Skeletal muscle tissue (tissue), 4 donors: ENCODE results near the gene MALRD1. TPM values are rescaled to one million over a fixed set of nuclear protein-coding genes. Genes with fewer than 3 reads are reported as not detected.
"Not testable (repeated sequence)": the region's sequence is repeated elsewhere in the genome, so short reads cannot be mapped to it uniquely, and the experiment has no call there.

Experiments used
- H3K27ac ChIP-seq: one replicate; pipeline ENCODE4 v1.7.0; 2013; ENCODE audit warnings: mild to moderate bottlenecking, low read depth, low read length, inconsistent platforms
- H3K27me3 ChIP-seq, 3 donors: one replicate each; pipeline ENCODE4 v1.7.0; 2013; ENCODE audit warnings: low read length in 3 of 3; ENCODE audit not compliant: control insufficient read depth in 3 of 3, insufficient read depth in 3 of 3
- H3K36me3 ChIP-seq, 3 donors: one replicate each; pipeline ENCODE4 v1.7.0; 2013; ENCODE audit warnings: low read length in 3 of 3; ENCODE audit not compliant: control insufficient read depth in 3 of 3, insufficient read depth in 3 of 3
- H3K4me1 ChIP-seq, 3 donors: one replicate each; pipeline ENCODE4 v1.7.0; 2013; ENCODE audit warnings: low read length in 3 of 3, mild to moderate bottlenecking in 3 of 3; ENCODE audit not compliant: control insufficient read depth in 3 of 3, insufficient read depth in 3 of 3
- H3K4me3 ChIP-seq, 3 donors: one replicate each; pipeline ENCODE4 v1.7.0; 2013; ENCODE audit warnings: low read length in 3 of 3
- H3K9ac ChIP-seq, 3 donors: one replicate each; pipeline ENCODE4 v1.7.0; 2013; ENCODE audit warnings: low read length in 3 of 3, mild to moderate bottlenecking in 3 of 3, moderate library complexity in 2 of 3, low read depth in 1 of 3
- H3K9me3 ChIP-seq, 3 donors: one replicate each; pipeline ENCODE4 v1.7.0; 2013; ENCODE audit warnings: low read length in 3 of 3; ENCODE audit not compliant: control insufficient read depth in 3 of 3
- total RNA-seq: library from RNA; depleted of rRNA; stranded (reverse); fragments of >200 nt; gene quantifications from one replicate; pipeline ENCODE4 v1.2.3, GENCODE V29; 2014
- donor health status: Osteomylitis.

Gene MALRD1
- total RNA-seq, 1 donor from 2014 or later = 2.1 TPM

DNA sequence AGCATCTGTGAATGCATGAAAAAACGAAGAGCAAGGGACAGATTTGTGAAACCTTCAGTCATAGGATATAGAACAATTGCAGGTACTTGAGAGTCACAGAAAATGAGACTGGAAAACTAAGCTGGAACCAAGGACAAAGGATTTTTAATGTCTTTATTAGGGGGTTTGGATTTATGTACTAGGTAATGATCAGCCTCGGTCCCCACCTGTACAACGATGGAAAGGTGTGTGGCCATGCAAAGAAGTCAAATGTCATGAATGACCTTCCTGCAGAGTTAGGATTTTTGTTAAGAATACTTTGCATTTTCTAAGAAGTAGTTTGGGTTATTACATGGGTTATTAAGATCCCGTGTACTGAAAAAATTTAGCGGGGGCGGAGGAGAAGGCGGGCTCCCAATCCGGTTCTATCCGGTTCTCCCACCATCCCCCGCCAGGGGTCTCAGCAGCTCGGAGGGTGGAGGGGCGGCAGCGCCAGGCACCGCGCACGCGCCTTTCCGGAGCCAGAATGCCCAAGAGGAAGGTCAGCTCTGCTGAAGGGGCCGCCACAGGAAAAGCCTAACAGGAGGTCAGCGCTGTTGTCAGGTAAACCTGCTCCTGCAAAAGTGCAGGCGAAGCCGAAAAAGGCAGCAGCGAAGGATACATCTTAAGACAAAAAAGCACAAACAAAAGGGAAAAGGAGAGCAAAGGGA lies 440.1 kb downstream of the MALRD1 start:
- Histone ChIP-seq H3K27ac (no peak overlapping the region), H3K27me3 (no peaks in the 10 kb centered on the region), H3K36me3 (no peaks in the 10 kb centered on the region), H3K4me3 (peak overlapping the region in 2 of 3 donors; percentile 20 to 65), H3K9ac (peak overlapping the region in 1 of 3 donors; percentile 65), H3K4me1 (no peaks in the 10 kb centered on the region), H3K9me3 (no peaks in the 10 kb centered on the region)

DNA sequence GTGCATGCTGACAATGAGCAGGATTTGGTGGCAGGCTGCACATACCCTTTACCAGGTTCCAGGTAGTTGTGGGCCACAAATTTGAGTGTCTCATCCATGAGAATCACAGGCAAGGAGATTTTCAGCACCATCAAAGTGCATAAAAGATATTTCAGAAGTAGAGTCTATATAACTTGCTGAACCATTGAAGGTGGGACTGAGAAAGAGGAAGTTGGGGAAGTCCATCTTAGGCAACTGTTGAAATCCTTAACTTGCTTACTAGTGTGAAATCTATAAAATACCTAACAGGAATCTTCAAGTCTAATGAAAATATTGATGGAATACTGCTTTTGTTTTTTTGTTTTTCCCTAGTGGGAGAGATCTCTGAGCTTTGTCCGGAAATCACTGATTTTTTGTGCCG lies 442.6 kb downstream of the MALRD1 start:
- no peak overlapping the region for H3K4me3 ChIP-seq
- H3K4me1 ChIP-seq = no peaks in the 10 kb centered on the region
- H3K27ac ChIP-seq = no peak overlapping the region
- H3K9me3 ChIP-seq = no peaks in the 10 kb centered on the region
- no peaks in the 10 kb centered on the region for H3K27me3 ChIP-seq
- no peak overlapping the region for H3K9ac ChIP-seq
- H3K36me3 ChIP-seq = no peaks in the 10 kb centered on the region

- H3K27me3 ChIP-seq = no peaks in the 10 kb centered on the region
- H3K36me3 ChIP-seq = no peaks in the 10 kb centered on the region
- H3K4me3 ChIP-seq = no peak overlapping the region
- H3K9me3 ChIP-seq = no peaks in the 10 kb centered on the region
- no peak overlapping the region for H3K27ac ChIP-seq
- H3K4me1 ChIP-seq = no peaks in the 10 kb centered on the region
- no peak overlapping the region for H3K9ac ChIP-seq
Measured at GRCh38 chr10:19493917-19494316, 445.3 kb downstream of the MALRD1 start.

GRCh38 chr10:19497026-19497425 lies 448.4 kb downstream of the MALRD1 start:
- Histone ChIP-seq H3K27me3 (no peaks in the 10 kb centered on the region), H3K9ac (no peak overlapping the region), H3K4me3 (no peak overlapping the region), H3K9me3 (no peaks in the 10 kb centered on the region), H3K4me1 (no peaks in the 10 kb centered on the region), H3K27ac (no peak overlapping the region), H3K36me3 (no peaks in the 10 kb centered on the region)

DNA sequence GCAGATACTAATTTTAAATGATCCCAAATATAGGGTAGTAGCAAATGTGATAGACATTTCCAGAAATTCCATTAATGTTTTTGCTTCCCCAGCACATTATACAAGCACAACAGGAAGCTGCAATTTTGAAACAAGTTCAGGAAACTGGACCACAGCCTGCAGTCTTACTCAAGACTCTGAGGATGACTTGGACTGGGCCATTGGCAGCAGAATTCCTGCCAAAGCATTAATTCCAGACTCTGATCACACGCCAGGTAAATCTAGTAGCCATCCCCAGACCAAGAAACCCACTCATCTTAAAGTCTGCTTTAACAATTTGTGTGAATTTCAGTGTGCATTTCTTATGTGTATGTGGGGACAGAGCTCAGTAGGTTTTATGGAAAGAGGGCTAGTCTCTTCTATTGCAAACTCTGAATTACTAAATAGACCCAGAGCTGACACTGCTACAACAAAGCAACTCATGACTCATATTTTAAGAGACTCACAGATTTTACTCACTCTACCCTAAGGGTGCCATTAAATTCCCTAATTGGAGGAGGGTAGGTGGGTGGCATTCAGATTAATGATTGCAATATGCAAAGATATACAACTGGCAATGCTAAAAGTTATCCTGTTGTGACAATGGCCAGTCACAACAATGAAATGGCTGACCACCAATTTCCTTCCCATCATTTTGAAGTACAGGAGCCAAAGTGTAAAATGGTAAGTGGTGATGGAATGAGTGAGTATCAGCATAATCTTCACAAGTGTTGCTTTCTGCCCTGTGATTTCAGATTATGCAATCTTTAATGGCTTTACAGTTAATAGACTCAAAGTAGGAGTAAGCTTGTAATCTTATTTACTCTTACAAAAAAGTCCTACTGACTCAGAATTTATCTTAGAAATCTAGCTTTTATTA lies 450.0 kb downstream of the MALRD1 start:
- H3K9me3 ChIP-seq = no peaks in the 10 kb centered on the region
- no peaks in the 10 kb centered on the region for H3K27me3 ChIP-seq
- no peak overlapping the region for H3K9ac ChIP-seq
- no peak overlapping the region for H3K27ac ChIP-seq
- H3K36me3 ChIP-seq = no peaks in the 10 kb centered on the region
- no peak overlapping the region for H3K4me3 ChIP-seq
- no peaks in the 10 kb centered on the region for H3K4me1 ChIP-seq

- Histone ChIP-seq H3K36me3 (no peaks in the 10 kb centered on the region), H3K27ac (no peak overlapping the region), H3K4me1 (no peaks in the 10 kb centered on the region), H3K9me3 (no peaks in the 10 kb centered on the region), H3K9ac (no peak overlapping the region), H3K27me3 (no peaks in the 10 kb centered on the region), H3K4me3 (no peak overlapping the region)
Measured at GRCh38 chr10:19499291-19499770, 450.7 kb downstream of the MALRD1 start.

DNA sequence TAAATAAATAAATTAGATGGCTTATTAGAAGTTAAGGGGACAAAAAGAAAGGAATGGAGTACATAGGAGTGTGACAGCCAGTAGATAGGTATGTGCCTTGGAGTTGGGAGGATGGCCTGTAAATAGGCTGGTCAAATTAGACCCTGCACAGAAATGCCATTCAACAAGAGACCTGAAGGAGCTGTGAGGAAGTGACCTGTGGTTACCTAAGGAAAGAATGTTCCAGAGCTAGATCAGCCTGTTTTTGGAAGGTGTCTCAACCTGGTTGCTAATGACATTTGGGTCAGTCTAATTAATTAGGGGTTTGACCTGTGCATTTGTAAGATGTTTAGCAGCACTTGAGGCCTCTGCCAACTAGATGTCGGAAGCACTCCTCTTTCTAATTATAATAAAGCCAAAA lies 452.4 kb downstream of the MALRD1 start:
- Histone ChIP-seq H3K4me3 (no peak overlapping the region), H3K27me3 (no peaks in the 10 kb centered on the region), H3K36me3 (no peaks in the 10 kb centered on the region), H3K9me3 (no peaks in the 10 kb centered on the region), H3K4me1 (no peaks in the 10 kb centered on the region), H3K27ac (no peak overlapping the region), H3K9ac (no peak overlapping the region)

DNA sequence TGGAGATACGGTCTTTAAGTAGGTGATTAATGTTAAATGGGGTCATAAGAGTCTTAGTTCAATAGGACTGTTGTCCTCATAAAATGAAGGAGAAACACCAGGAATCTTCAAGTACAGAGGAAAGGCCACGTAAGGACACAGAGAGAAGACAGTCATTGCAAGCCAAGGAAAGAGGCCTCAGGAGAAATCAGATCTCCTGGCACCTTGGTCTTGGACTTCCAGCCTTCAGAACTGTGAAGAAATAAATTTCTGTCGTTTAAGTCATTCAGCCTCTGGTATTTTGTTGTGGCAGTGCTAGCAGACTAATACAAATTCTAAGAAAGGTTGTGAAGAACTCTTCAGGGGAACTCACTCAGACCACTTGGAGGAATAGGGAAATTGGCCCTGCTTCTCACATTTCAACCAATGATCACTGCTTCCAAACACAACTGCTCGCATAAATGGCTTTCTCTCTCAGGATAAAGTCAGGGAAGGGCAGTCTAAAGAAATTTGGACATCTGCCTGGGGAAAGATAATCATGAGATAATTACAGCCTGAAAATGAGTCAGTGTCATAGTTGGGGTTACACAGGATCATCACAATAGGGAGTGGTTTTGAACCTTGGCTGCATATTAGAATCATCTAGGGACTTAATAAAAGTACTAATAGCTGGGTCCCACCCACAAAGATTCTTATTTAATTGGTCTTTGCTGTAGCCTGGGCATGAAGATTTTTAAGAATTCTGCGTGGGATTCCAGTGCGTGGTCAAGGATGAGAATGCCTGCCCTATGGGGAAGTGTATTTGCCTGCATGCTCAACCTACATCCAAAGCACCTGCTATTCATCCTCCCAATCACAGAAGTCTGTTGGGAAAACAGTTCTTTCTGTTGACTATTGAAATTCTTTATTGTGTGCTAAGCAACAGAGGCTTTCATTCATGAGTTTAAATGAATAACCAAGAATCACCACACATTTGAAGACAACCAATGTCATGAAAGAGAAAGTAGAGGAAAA lies 457.0 kb downstream of the MALRD1 start:
- Histone ChIP-seq H3K9ac (no peak overlapping the region), H3K4me1 (no peaks in the 10 kb centered on the region), H3K9me3 (no peaks in the 10 kb centered on the region), H3K4me3 (no peak overlapping the region), H3K36me3 (no peaks in the 10 kb centered on the region), H3K27ac (no peak overlapping the region), H3K27me3 (no peaks in the 10 kb centered on the region)

- not testable (repeated sequence) for H3K36me3 ChIP-seq, H3K4me3 ChIP-seq, H3K9me3 ChIP-seq, H3K9ac ChIP-seq, H3K4me1 ChIP-seq, H3K27me3 ChIP-seq, H3K27ac ChIP-seq
Measured at GRCh38 chr10:19510005-19510732, 461.6 kb downstream of the MALRD1 start.
